ENCODE data around the gene SPINK1.
"Not testable (repeated sequence)": the region's sequence is repeated elsewhere in the genome, so short reads cannot be mapped to it uniquely, and the experiment has no call there.

The SPINK1 gene

GRCh38 chr5:147804334-147804733 is 27.1 kb downstream of the SPINK1 start:
- no peak overlapping the region for H3K27ac ChIP-seq (ENCODE audit: low read depth, low read length, severe bottlenecking)
- WGBS, 2 experiments (ENCODE audit: insufficient coverage in 2 of 2): 85 to 97% methylated on average over 3 of the region's 3 CpGs
- no peaks in the 10 kb centered on the region for H3K4me1 ChIP-seq (ENCODE audit: control insufficient read depth, insufficient read depth, low read length, poor library complexity, severe bottlenecking)
- no peaks in the 10 kb centered on the region for H3K9me3 ChIP-seq (ENCODE audit: control insufficient read depth, low read length)
- no peaks in the 10 kb centered on the region for H3K36me3 ChIP-seq (ENCODE audit: control insufficient read depth, insufficient read depth, low read length)
- no peak overlapping the region for H3K4me3 ChIP-seq (ENCODE audit: extremely low read depth, insufficient read depth, low read length, poor library complexity, severe bottlenecking)

GRCh38 chr5:147803926-147804325 is 27.5 kb downstream of the SPINK1 start:
- H3K36me3 ChIP-seq (ENCODE audit: control insufficient read depth, insufficient read depth, low read length): no peaks in the 10 kb centered on the region
- no peak overlapping the region for H3K4me3 ChIP-seq (ENCODE audit: extremely low read depth, insufficient read depth, low read length, poor library complexity, severe bottlenecking)
- no CpG with 5 or more reads among the region's 1 CpG for WGBS, 2 experiments (ENCODE audit: insufficient coverage in 2 of 2)
- H3K27ac ChIP-seq (ENCODE audit: low read depth, low read length, severe bottlenecking): no peak overlapping the region
- no peaks in the 10 kb centered on the region for H3K9me3 ChIP-seq (ENCODE audit: control insufficient read depth, low read length)
- H3K4me1 ChIP-seq (ENCODE audit: control insufficient read depth, insufficient read depth, low read length, poor library complexity, severe bottlenecking): no peaks in the 10 kb centered on the region

- WGBS, 2 experiments (ENCODE audit: insufficient coverage in 2 of 2): 95 to 100% methylated on average over 2 to 3 of the region's 3 CpGs
- H3K4me1 ChIP-seq (ENCODE audit: control insufficient read depth, insufficient read depth, low read length, poor library complexity, severe bottlenecking); H3K4me3 ChIP-seq (ENCODE audit: extremely low read depth, insufficient read depth, low read length, poor library complexity, severe bottlenecking); H3K36me3 ChIP-seq (ENCODE audit: control insufficient read depth, insufficient read depth, low read length); H3K27ac ChIP-seq (ENCODE audit: low read depth, low read length, severe bottlenecking); H3K9me3 ChIP-seq (ENCODE audit: control insufficient read depth, low read length): not testable (repeated sequence)
Measured at GRCh38 chr5:147803161-147803560, 28.3 kb downstream of the SPINK1 start.

- 89 to 100% methylated on average over 1 of the region's 1 CpG for WGBS, 2 experiments (ENCODE audit: insufficient coverage in 2 of 2)
- Histone ChIP-seq H3K4me1 (ENCODE audit: control insufficient read depth, insufficient read depth, low read length, poor library complexity, severe bottlenecking) (no peaks in the 10 kb centered on the region), H3K4me3 (ENCODE audit: extremely low read depth, insufficient read depth, low read length, poor library complexity, severe bottlenecking) (no peak overlapping the region), H3K27ac (ENCODE audit: low read depth, low read length, severe bottlenecking) (no peak overlapping the region), H3K9me3 (ENCODE audit: control insufficient read depth, low read length) (no peaks in the 10 kb centered on the region), H3K36me3 (ENCODE audit: control insufficient read depth, insufficient read depth, low read length) (no peaks in the 10 kb centered on the region)
Measured at GRCh38 chr5:147801461-147801860, 30.0 kb downstream of the SPINK1 start.

- WGBS, 2 experiments (ENCODE audit: insufficient coverage in 2 of 2): 100% methylated on average over 1 of the region's 3 CpGs; no CpG with 5 or more reads in 1 of the 2 experiments
- Histone ChIP-seq H3K36me3 (ENCODE audit: control insufficient read depth, insufficient read depth, low read length) (no peaks in the 10 kb centered on the region), H3K27ac (ENCODE audit: low read depth, low read length, severe bottlenecking) (no peak overlapping the region), H3K4me1 (ENCODE audit: control insufficient read depth, insufficient read depth, low read length, poor library complexity, severe bottlenecking) (no peaks in the 10 kb centered on the region), H3K4me3 (ENCODE audit: extremely low read depth, insufficient read depth, low read length, poor library complexity, severe bottlenecking) (no peak overlapping the region), H3K9me3 (ENCODE audit: control insufficient read depth, low read length) (no peaks in the 10 kb centered on the region)
Measured at GRCh38 chr5:147800491-147800890, 31.0 kb downstream of the SPINK1 start.

- WGBS, 2 experiments (ENCODE audit: insufficient coverage in 2 of 2): 67 to 75% methylated on average over 4 to 5 of the region's 6 CpGs
- no peak overlapping the region for H3K4me3 ChIP-seq (ENCODE audit: extremely low read depth, insufficient read depth, low read length, poor library complexity, severe bottlenecking)
Measured at GRCh38 chr5:147796556-147797308, 34.7 kb downstream of the SPINK1 start.

GRCh38 chr5:147791181-147791580 is 40.3 kb downstream of the SPINK1 start:
- no peak overlapping the region for H3K27ac ChIP-seq (ENCODE audit: low read depth, low read length, severe bottlenecking)
- H3K36me3 ChIP-seq (ENCODE audit: control insufficient read depth, insufficient read depth, low read length): no peaks in the 10 kb centered on the region
- H3K4me3 ChIP-seq (ENCODE audit: extremely low read depth, insufficient read depth, low read length, poor library complexity, severe bottlenecking): no peak overlapping the region
- H3K9me3 ChIP-seq (ENCODE audit: control insufficient read depth, low read length): no peaks in the 10 kb centered on the region
- H3K4me1 ChIP-seq (ENCODE audit: control insufficient read depth, insufficient read depth, low read length, poor library complexity, severe bottlenecking): no peaks in the 10 kb centered on the region
- 75 to 96% methylated on average over 4 to 5 of the region's 6 CpGs for WGBS, 2 experiments (ENCODE audit: insufficient coverage in 2 of 2)

More at GRCh38 chr5:147796556-147797308, 34.7 kb downstream of the SPINK1 start:
- no peak overlapping the region for H3K27ac ChIP-seq (ENCODE audit: low read depth, low read length, severe bottlenecking)
- H3K9me3 ChIP-seq (ENCODE audit: control insufficient read depth, low read length): no peaks in the 10 kb centered on the region
- no peaks in the 10 kb centered on the region for H3K4me1 ChIP-seq (ENCODE audit: control insufficient read depth, insufficient read depth, low read length, poor library complexity, severe bottlenecking)
- no peaks in the 10 kb centered on the region for H3K36me3 ChIP-seq (ENCODE audit: control insufficient read depth, insufficient read depth, low read length)

GRCh38 chr5:147789820-147790219 is 41.7 kb downstream of the SPINK1 start:
- H3K36me3 ChIP-seq (ENCODE audit: control insufficient read depth, insufficient read depth, low read length): no peaks in the 10 kb centered on the region
- no peak overlapping the region for H3K4me3 ChIP-seq (ENCODE audit: extremely low read depth, insufficient read depth, low read length, poor library complexity, severe bottlenecking)
- 100% methylated on average over 2 of the region's 2 CpGs for WGBS, 2 experiments (ENCODE audit: insufficient coverage in 2 of 2)

GRCh38 chr5:147788023-147788422 is 43.4 kb downstream of the SPINK1 start:
- no peaks in the 10 kb centered on the region for H3K36me3 ChIP-seq (ENCODE audit: control insufficient read depth, insufficient read depth, low read length)
- no peak overlapping the region for H3K4me3 ChIP-seq (ENCODE audit: extremely low read depth, insufficient read depth, low read length, poor library complexity, severe bottlenecking)
- no peaks in the 10 kb centered on the region for H3K4me1 ChIP-seq (ENCODE audit: control insufficient read depth, insufficient read depth, low read length, poor library complexity, severe bottlenecking)
- H3K27ac ChIP-seq (ENCODE audit: low read depth, low read length, severe bottlenecking): no peak overlapping the region
- no peaks in the 10 kb centered on the region for H3K9me3 ChIP-seq (ENCODE audit: control insufficient read depth, low read length)

More at GRCh38 chr5:147789820-147790219, 41.7 kb downstream of the SPINK1 start:
- Histone ChIP-seq H3K4me1 (ENCODE audit: control insufficient read depth, insufficient read depth, low read length, poor library complexity, severe bottlenecking) (no peaks in the 10 kb centered on the region), H3K9me3 (ENCODE audit: control insufficient read depth, low read length) (no peaks in the 10 kb centered on the region), H3K27ac (ENCODE audit: low read depth, low read length, severe bottlenecking) (no peak overlapping the region)

GRCh38 chr5:147786142-147786541 is 45.3 kb downstream of the SPINK1 start:
- Histone ChIP-seq H3K4me3 (ENCODE audit: extremely low read depth, insufficient read depth, low read length, poor library complexity, severe bottlenecking) (no peak overlapping the region), H3K9me3 (ENCODE audit: control insufficient read depth, low read length) (no peaks in the 10 kb centered on the region), H3K27ac (ENCODE audit: low read depth, low read length, severe bottlenecking) (no peak overlapping the region), H3K4me1 (ENCODE audit: control insufficient read depth, insufficient read depth, low read length, poor library complexity, severe bottlenecking) (no peaks in the 10 kb centered on the region), H3K36me3 (ENCODE audit: control insufficient read depth, insufficient read depth, low read length) (no peaks in the 10 kb centered on the region)
- WGBS, 2 experiments (ENCODE audit: insufficient coverage in 2 of 2): no CpG with 5 or more reads among the region's 2 CpGs

GRCh38 chr5:147784146-147784987 is 47.1 kb downstream of the SPINK1 start:
- Histone ChIP-seq H3K27ac (ENCODE audit: low read depth, low read length, severe bottlenecking) (no peak overlapping the region), H3K9me3 (ENCODE audit: control insufficient read depth, low read length) (no peaks in the 10 kb centered on the region), H3K4me1 (ENCODE audit: control insufficient read depth, insufficient read depth, low read length, poor library complexity, severe bottlenecking) (no peaks in the 10 kb centered on the region), H3K36me3 (ENCODE audit: control insufficient read depth, insufficient read depth, low read length) (no peaks in the 10 kb centered on the region), H3K4me3 (ENCODE audit: extremely low read depth, insufficient read depth, low read length, poor library complexity, severe bottlenecking) (no peak overlapping the region)
- 60% methylated on average over 1 of the region's 8 CpGs; no CpG with 5 or more reads in 1 of the 2 experiments for WGBS, 2 experiments (ENCODE audit: insufficient coverage in 2 of 2)
